Activated CD8-positive, alpha-beta memory T cell treated with anti-CD3 and anti-CD28 coated beads, Interleukin-2, amount 50 U/mL, for 4 hours (primary cell): ENCODE results near the gene UCMA.

ENCODE experiments used
- DNase-seq: peaks from one replicate; pipeline ENCODE4 v3.0.0-alpha.2; 2020

UCMA gene

DNA sequence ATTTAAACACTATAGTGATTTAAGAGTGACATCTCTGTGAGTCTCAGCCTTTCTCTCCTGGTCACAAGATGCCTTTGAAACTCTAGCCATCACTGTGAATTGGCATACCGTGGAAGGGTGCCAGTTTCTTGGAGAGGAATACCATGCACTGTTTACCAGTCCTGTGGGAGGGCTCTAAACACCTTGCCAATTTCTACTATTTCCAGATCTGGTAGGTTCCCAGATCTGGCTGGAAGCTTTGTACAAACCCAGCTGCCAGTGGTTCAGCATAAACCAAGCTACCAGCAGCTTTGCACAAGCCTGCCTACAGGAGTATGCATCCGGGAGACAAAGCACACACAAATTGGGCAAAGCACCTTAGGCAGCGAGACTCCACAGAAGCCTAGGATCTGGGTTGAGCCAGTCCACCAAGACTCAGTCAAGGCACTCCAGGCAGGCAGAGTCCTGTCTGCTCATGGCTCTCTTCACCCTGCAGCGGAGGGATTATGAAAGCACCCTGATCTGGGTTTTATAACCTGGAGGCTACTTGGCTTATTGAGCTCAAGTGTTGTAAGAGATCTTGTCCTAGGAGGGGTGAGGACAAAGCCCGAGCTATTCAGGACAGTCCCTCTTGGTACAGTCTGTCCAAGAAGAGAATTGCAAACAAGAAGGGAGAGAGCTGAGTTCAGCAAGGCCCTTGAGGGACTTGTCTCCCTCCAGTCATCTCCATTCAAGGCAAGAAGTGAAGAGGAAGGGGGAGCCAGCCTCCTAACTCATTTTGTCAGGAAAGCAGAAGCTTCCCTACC lies 49.3 kb downstream of the UCMA start:
- no peak for DNase-seq

DNA sequence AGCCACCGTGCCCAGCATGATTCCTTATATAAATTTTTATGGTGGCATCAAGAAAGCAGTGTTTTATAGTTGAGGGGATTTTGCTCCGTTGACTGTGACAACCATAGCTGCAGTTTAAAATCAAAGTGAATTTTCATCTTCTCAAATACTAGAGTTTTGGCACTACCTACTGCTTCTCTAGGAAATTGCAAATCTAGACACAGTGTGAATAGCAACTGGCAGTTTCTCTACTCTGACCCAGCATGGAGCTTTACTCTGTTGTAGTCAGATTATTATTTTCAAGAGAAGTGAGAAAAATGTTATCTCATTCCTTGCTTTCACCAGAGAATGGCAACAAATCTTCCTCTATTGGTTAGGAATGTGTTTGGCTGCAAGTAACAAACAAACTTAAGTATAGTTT lies 49.9 kb downstream of the UCMA start:
- DNase-seq = no peak

GRCh38 chr10:13183625-13184024 lies 50.5 kb downstream of the UCMA start:
- no peak for DNase-seq

- DNase-seq = no peak
Measured at GRCh38 chr10:13182424-13182823, 51.8 kb downstream of the UCMA start.

DNA sequence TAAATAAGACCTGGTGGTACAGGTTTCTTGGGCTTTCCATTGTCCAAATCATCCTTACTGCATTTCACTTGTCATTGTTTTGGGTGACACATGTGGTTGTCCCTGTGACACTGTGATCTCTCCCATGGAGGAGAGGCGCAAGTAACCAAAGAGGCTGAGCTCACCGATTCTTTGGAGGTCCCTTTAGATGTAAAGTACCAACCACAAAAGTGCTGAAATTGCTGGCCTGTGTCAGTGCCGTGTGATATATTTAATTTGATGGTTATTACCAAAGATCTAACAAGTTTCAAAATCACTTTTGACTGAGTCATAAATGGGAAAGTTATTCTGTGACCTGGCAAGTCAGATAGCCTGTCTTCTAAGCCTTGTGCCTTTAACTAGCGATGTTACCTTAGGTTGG lies 53.4 kb downstream of the UCMA start:
- DNase-seq = no peak

- DNase-seq = no peak
Measured at GRCh38 chr10:13173616-13174015, 60.6 kb downstream of the UCMA start.
